HG03469 (cell line): Measurements from ENCODE around the gene ADAMTSL2.

Experiments used
- ATAC-seq: cut with Tn5 transposase; IDR thresholded peaks from one replicate; pipeline ENCODE4 v1.9.1; 2021; ENCODE audit warnings: mild to moderate bottlenecking, moderate library complexity, moderate number of reproducible peaks; ENCODE audit not compliant: unreplicated experiment

The ADAMTSL2 gene

GRCh38 chr9:133571896-133572595 is 37.5 kb downstream of the ADAMTSL2 start:
- ATAC-seq = no peak

- no peak for ATAC-seq
Observed at GRCh38 chr9:133572821-133573361, 38.4 kb downstream of the ADAMTSL2 start.

- no peak for ATAC-seq
Observed at GRCh38 chr9:133573791-133574515, 39.4 kb downstream of the ADAMTSL2 start.

GRCh38 chr9:133574771-133575170 is 40.3 kb downstream of the ADAMTSL2 start:
- ATAC-seq = no peak

- no peak for ATAC-seq
Observed at GRCh38 chr9:133575186-133576030, 40.9 kb downstream of the ADAMTSL2 start.

GRCh38 chr9:133576031-133576874 is 41.7 kb downstream of the ADAMTSL2 start:
- no peak for ATAC-seq

- no peak for ATAC-seq
Observed at GRCh38 chr9:133576875-133577736, 42.6 kb downstream of the ADAMTSL2 start.

- no peak for ATAC-seq
Observed at GRCh38 chr9:133577737-133578112, 43.2 kb downstream of the ADAMTSL2 start.

- ATAC-seq = no peak
Observed at GRCh38 chr9:133578524-133579441, 44.3 kb downstream of the ADAMTSL2 start.

- ATAC-seq = no peak
Observed at GRCh38 chr9:133579601-133580418, 45.3 kb downstream of the ADAMTSL2 start.

GRCh38 chr9:133580419-133580738 is 45.9 kb downstream of the ADAMTSL2 start:
- ATAC-seq = no peak

GRCh38 chr9:133581011-133581410 is 46.5 kb downstream of the ADAMTSL2 start:
- no peak for ATAC-seq

GRCh38 chr9:133581513-133582343 is 47.2 kb downstream of the ADAMTSL2 start:
- no peak for ATAC-seq

GRCh38 chr9:133582501-133583045 is 48.1 kb downstream of the ADAMTSL2 start:
- no peak for ATAC-seq

- no peak for ATAC-seq
Observed at GRCh38 chr9:133583111-133583510, 48.6 kb downstream of the ADAMTSL2 start.

GRCh38 chr9:133583586-133583985 is 49.1 kb downstream of the ADAMTSL2 start:
- no peak for ATAC-seq

- no peak for ATAC-seq
Observed at GRCh38 chr9:133584167-133584558, 49.7 kb downstream of the ADAMTSL2 start.
